K562 (cell line): ENCODE data around the gene DNASE1L3.

ENCODE experiments used
- BDP1 ChIP-seq: IDR thresholded peaks from 3 replicates; pipeline ENCODE4 v1.6.1; 2011; ENCODE audit not compliant: insufficient read length, insufficient read depth
- CTCF ChIP-seq, 3 experiments: IDR thresholded peaks in 2 of 3; conservative IDR thresholded peaks in 1 of 3; 2 replicates each; pipeline ENCODE4 v1.5.1; 2011 to 2012; ENCODE audit warnings: low read length in 3 of 3, mild to moderate bottlenecking in 3 of 3, control low read depth in 2 of 3, improper control_type of control experiment in 1 of 3, inconsistent platforms in 1 of 3, low read depth in 1 of 3, mixed read lengths in 1 of 3, moderate library complexity in 1 of 3; ENCODE audit not compliant: insufficient read depth in 2 of 3
- MAX ChIP-seq: sonication (generic); formaldehyde crosslinking; IDR thresholded peaks from 2 replicates; pipeline ENCODE4 v1.9.0; 2022; ENCODE audit warnings: mild to moderate bottlenecking, missing genetic modification reagents
- MLX ChIP-seq, 2 experiments: fragments of 450-650 bp in 1 of 2; sonication (generic) in 1 of 2; formaldehyde crosslinking; conservative IDR thresholded peaks; 2 replicates each; pipeline versions ENCODE4 v1.4.0 to v1.8.1; 2020 to 2022; ENCODE audit warnings: mild to moderate bottlenecking in 1 of 2, missing genetic modification reagents in 1 of 2
- MYC ChIP-seq, 2 experiments: fragments of 250-450 bp in 1 of 2; sonication (Bioruptor Pico) in 1 of 2; IDR thresholded peaks; 2 replicates each; pipeline versions ENCODE4 v1.5.1 to v1.6.1; 2012 to 2021; ENCODE audit warnings: low read depth in 2 of 2, borderline replicate concordance in 1 of 2, improper control_type of control experiment in 1 of 2, low read length in 1 of 2, mild to moderate bottlenecking in 1 of 2, moderate library complexity in 1 of 2
- NBN ChIP-seq: fragments of 450-650 bp; IDR thresholded peaks from 2 replicates; pipeline ENCODE4 v1.6.1; 2016; ENCODE audit warnings: low read depth, mild to moderate bottlenecking
- PREB ChIP-seq: sonication (generic); formaldehyde crosslinking; IDR thresholded peaks from 2 replicates; pipeline ENCODE4 v1.8.1; 2023; ENCODE audit warnings: mild to moderate bottlenecking, missing genetic modification reagents
- RBBP5 ChIP-seq: fragments of 200-600 bp; sonication (generic); IDR thresholded peaks from 2 replicates; pipeline ENCODE4 v1.6.1; 2012; ENCODE audit warnings: borderline replicate concordance, mild to moderate bottlenecking, low read length, control low read depth, inconsistent platforms; ENCODE audit not compliant: insufficient read depth, poor library complexity, severe bottlenecking
- RBM22 ChIP-seq: fragments of 200-400 bp; formaldehyde crosslinking; IDR thresholded peaks from 2 replicates; pipeline ENCODE4 v1.6.1; 2018; ENCODE audit warnings: low read length, low read depth; ENCODE audit not compliant: poor library complexity, severe bottlenecking
- RFX1 ChIP-seq: fragments of 450-650 bp; IDR thresholded peaks from 2 replicates; pipeline ENCODE4 v1.6.1; 2016; ENCODE audit warnings: mild to moderate bottlenecking, moderate library complexity
- ZBED1 ChIP-seq: IDR thresholded peaks from 2 replicates; pipeline ENCODE4 v1.6.1; 2014
- ZNF384 ChIP-seq: IDR thresholded peaks from 2 replicates; pipeline ENCODE4 v1.6.1; 2012; ENCODE audit warnings: low read depth, low read length, improper control_type of control experiment
- ZNF707 ChIP-seq: fragments of 250-450 bp; sonication (Bioruptor Pico); conservative IDR thresholded peaks from 2 replicates; pipeline ENCODE4 v1.8.0; 2022; ENCODE audit warnings: inconsistent platforms, mild to moderate bottlenecking, moderate library complexity

- TF ChIP-seq MYC (IDR thresholded peaks at IDR 0.05; ENCODE audit: low read depth, low read length) = no peak
- no peak for TF ChIP-seq MYC (CRISPR knock-in tag; IDR thresholded peaks at IDR 0.05; ENCODE audit: borderline replicate concordance, low read depth)
- TF ChIP-seq NBN = no peak
- TF ChIP-seq RBBP5 = no peak
- TF ChIP-seq MAX (CRISPR knock-in tag) = no peak
- TF ChIP-seq ZNF707 (CRISPR knock-in tag) = no peak
- no peak for TF ChIP-seq ZNF384
- TF ChIP-seq MLX (CRISPR knock-in tag; conservative IDR thresholded peaks at IDR 0.05) = no peak
- TF ChIP-seq CTCF (IDR thresholded peaks at IDR 0.05 in 2 of 3, conservative IDR thresholded peaks at IDR 0.05 in 1 of 3; ENCODE audit: insufficient read depth in 2 of 3, low read depth in 1 of 3, low read length in 3 of 3) = no peak
- TF ChIP-seq ZBED1 = no peak
- no peak for TF ChIP-seq PREB (CRISPR knock-in tag)
- TF ChIP-seq BDP1 = no peak
- no peak for TF ChIP-seq RBM22
- no peak for TF ChIP-seq RFX1
These were observed 42.3 kb downstream of the DNASE1L3 start for GRCh38 chr3:58168498-58168897.
